MM.1S (cell line): ENCODE results near the gene LIG1.

Experiments used
- DNase-seq: peaks from one replicate; pipeline ENCODE4 v3.0.0-alpha.2; 2015
- H2AFZ ChIP-seq: fragments of 300-600 bp; sonication (generic); 2 replicates; pipeline ENCODE4 v1.6.0; 2016; ENCODE audit warnings: antibody characterized with exemption, low read length
- H3F3A ChIP-seq: fragments of 300-600 bp; sonication (generic); 2 replicates; pipeline ENCODE4 v1.6.1; 2016; ENCODE audit warnings: mild to moderate bottlenecking, antibody characterized with exemption, low read length, moderate library complexity, mixed read lengths; ENCODE audit not compliant: insufficient read depth
- H3K27ac ChIP-seq: fragments of 300-600 bp; sonication (generic); 2 replicates; pipeline ENCODE4 v1.5.1; 2016; ENCODE audit warnings: mild to moderate bottlenecking, low read length
- H3K27me3 ChIP-seq: fragments of 300-600 bp; sonication (generic); replicated peaks from 2 replicates; pipeline ENCODE4 v1.6.0; 2016; ENCODE audit warnings: low read length; ENCODE audit not compliant: insufficient read depth
- H3K36me3 ChIP-seq: fragments of 300-600 bp; sonication (generic); replicated peaks from 2 replicates; pipeline ENCODE4 v1.6.1; 2016; ENCODE audit warnings: mild to moderate bottlenecking, low read length, mixed read lengths; ENCODE audit not compliant: insufficient read depth
- H3K4me1 ChIP-seq: fragments of 300-600 bp; sonication (generic); 2 replicates; pipeline ENCODE4 v1.6.1; 2016; ENCODE audit warnings: low read length, mixed read lengths
- H3K4me2 ChIP-seq: fragments of 300-600 bp; sonication (generic); 2 replicates; pipeline ENCODE4 v1.6.0; 2016; ENCODE audit warnings: low read depth, low read length
- H3K4me3 ChIP-seq: fragments of 300-600 bp; sonication (generic); 2 replicates; pipeline ENCODE4 v1.5.1; 2016; ENCODE audit warnings: low read length, mixed read lengths
- H3K79me2 ChIP-seq: fragments of 300-600 bp; sonication (generic); 2 replicates; pipeline ENCODE4 v1.6.1; 2016; ENCODE audit warnings: mixed run types, low read length, mixed read lengths
- H3K9ac ChIP-seq: fragments of 300-600 bp; sonication (generic); 2 replicates; pipeline ENCODE4 v1.6.1; 2016; ENCODE audit warnings: low read length, mixed read lengths
- H3K9me2 ChIP-seq: fragments of 300-600 bp; sonication (generic); replicated peaks from 2 replicates; pipeline ENCODE4 v1.6.1; 2016; ENCODE audit warnings: mild to moderate bottlenecking, low read length, mixed read lengths; ENCODE audit not compliant: insufficient read depth
- H3K9me3 ChIP-seq: fragments of 300-600 bp; sonication (generic); replicated peaks from 2 replicates; pipeline ENCODE4 v1.6.1; 2016; ENCODE audit warnings: mild to moderate bottlenecking, low read length, mixed read lengths; ENCODE audit not compliant: insufficient read depth
- H4K20me1 ChIP-seq: fragments of 300-600 bp; sonication (generic); 2 replicates; pipeline ENCODE4 v1.6.1; 2016; ENCODE audit warnings: mild to moderate bottlenecking, low read length, moderate library complexity, mixed read lengths; ENCODE audit not compliant: insufficient read depth
- EZH2 ChIP-seq: fragments of 300-600 bp; sonication (generic); optimal IDR thresholded peaks from 2 replicates; pipeline ENCODE3; 2017; ENCODE audit warnings: low read depth, mild to moderate bottlenecking, antibody characterized with exemption, low read length, mixed read lengths
- EZH2phosphoT487 ChIP-seq: fragments of 300-600 bp; sonication (generic); IDR thresholded peaks from 2 replicates; pipeline ENCODE4 v1.6.1; 2018; ENCODE audit warnings: antibody characterized with exemption, low read length
- TF ChIP-seq, protein P1 (sequence below): fragments of 300-600 bp; sonication (generic); IDR thresholded peaks from 2 replicates; pipeline ENCODE4 v1.5.1; 2016; ENCODE audit warnings: antibody characterized with exemption, low read length, mixed read lengths

LIG1 gene

GRCh38 chr19:48192750-48193149 lies 22.6 kb upstream of the LIG1 start:
- H3F3A ChIP-seq, result no peaks in the 10 kb centered on the region
- no peak overlapping the region for H3K27ac ChIP-seq
- no peaks in the 10 kb centered on the region for H4K20me1 ChIP-seq
- H3K4me1 ChIP-seq, result no peaks in the 10 kb centered on the region
- H3K36me3 ChIP-seq, result no peaks in the 10 kb centered on the region
- TF ChIP-seq EZH2 (no peak), EZH2phosphoT487 (no peak)
- TF ChIP-seq, protein P1, sequence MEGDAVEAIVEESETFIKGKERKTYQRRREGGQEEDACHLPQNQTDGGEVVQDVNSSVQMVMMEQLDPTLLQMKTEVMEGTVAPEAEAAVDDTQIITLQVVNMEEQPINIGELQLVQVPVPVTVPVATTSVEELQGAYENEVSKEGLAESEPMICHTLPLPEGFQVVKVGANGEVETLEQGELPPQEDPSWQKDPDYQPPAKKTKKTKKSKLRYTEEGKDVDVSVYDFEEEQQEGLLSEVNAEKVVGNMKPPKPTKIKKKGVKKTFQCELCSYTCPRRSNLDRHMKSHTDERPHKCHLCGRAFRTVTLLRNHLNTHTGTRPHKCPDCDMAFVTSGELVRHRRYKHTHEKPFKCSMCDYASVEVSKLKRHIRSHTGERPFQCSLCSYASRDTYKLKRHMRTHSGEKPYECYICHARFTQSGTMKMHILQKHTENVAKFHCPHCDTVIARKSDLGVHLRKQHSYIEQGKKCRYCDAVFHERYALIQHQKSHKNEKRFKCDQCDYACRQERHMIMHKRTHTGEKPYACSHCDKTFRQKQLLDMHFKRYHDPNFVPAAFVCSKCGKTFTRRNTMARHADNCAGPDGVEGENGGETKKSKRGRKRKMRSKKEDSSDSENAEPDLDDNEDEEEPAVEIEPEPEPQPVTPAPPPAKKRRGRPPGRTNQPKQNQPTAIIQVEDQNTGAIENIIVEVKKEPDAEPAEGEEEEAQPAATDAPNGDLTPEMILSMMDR, result no peak
- H3K27me3 ChIP-seq, result no peaks in the 10 kb centered on the region
- no peak overlapping the region for H3K4me2 ChIP-seq
- H3K9ac ChIP-seq, result no peak overlapping the region
- H2AFZ ChIP-seq, result no peak overlapping the region
- H3K9me2 ChIP-seq, result no peaks in the 10 kb centered on the region
- no peak overlapping the region for H3K4me3 ChIP-seq
- H3K79me2 ChIP-seq, result no peaks in the 10 kb centered on the region
- no peaks in the 10 kb centered on the region for H3K9me3 ChIP-seq
- no peak for DNase-seq

GRCh38 chr19:48190885-48191284 lies 20.7 kb upstream of the LIG1 start:
- no peaks in the 10 kb centered on the region for H3K79me2 ChIP-seq
- TF ChIP-seq EZH2 (no peak), EZH2phosphoT487 (no peak)
- TF ChIP-seq, protein P1, result no peak
- H3K9me2 ChIP-seq, result no peaks in the 10 kb centered on the region
- H3K9me3 ChIP-seq, result no peaks in the 10 kb centered on the region
- H3K4me1 ChIP-seq, result no peaks in the 10 kb centered on the region
- no peak overlapping the region for H3K4me3 ChIP-seq
- H3F3A ChIP-seq, result no peaks in the 10 kb centered on the region
- no peak overlapping the region for H3K27ac ChIP-seq
- H3K27me3 ChIP-seq, result no peaks in the 10 kb centered on the region
- DNase-seq, result no peak
- no peaks in the 10 kb centered on the region for H3K36me3 ChIP-seq
- no peaks in the 10 kb centered on the region for H4K20me1 ChIP-seq
- H2AFZ ChIP-seq, result no peak overlapping the region
- no peak overlapping the region for H3K4me2 ChIP-seq
- no peak overlapping the region for H3K9ac ChIP-seq

GRCh38 chr19:48190288-48190884 lies 20.2 kb upstream of the LIG1 start:
- no peak overlapping the region for H3K9ac ChIP-seq
- no peak for DNase-seq
- H3F3A ChIP-seq, result no peaks in the 10 kb centered on the region
- H3K36me3 ChIP-seq, result no peaks in the 10 kb centered on the region
- H2AFZ ChIP-seq, result no peak overlapping the region
- H3K4me1 ChIP-seq, result no peaks in the 10 kb centered on the region
- H3K4me3 ChIP-seq, result no peak overlapping the region
- no peaks in the 10 kb centered on the region for H3K9me3 ChIP-seq
- H3K9me2 ChIP-seq, result no peaks in the 10 kb centered on the region
- H3K4me2 ChIP-seq, result no peak overlapping the region
- TF ChIP-seq, protein P1, result no peak
- no peak for TF ChIP-seq EZH2phosphoT487
- TF ChIP-seq EZH2, result no peak
- H3K27me3 ChIP-seq, result no peaks in the 10 kb centered on the region
- H4K20me1 ChIP-seq, result no peaks in the 10 kb centered on the region
- H3K27ac ChIP-seq, result no peak overlapping the region
- no peaks in the 10 kb centered on the region for H3K79me2 ChIP-seq
